B cell (primary cell): ENCODE data around the gene ANKDD1A. TPM values are rescaled to one million over a fixed set of nuclear protein-coding genes. Genes with fewer than 3 reads are reported as not detected.

ENCODE experiments used
- ATAC-seq: fragments of 200-7000 bp; cut with Tn5 transposase; one replicate; pipeline ENCODE4 v1.10.0; 2021; ENCODE audit warnings: low read depth, mild to moderate bottlenecking, moderate number of reproducible peaks, moderate library complexity
- CTCF ChIA-PET: fragments of 350-600 bp; sonication (Branson Sonifier 250); formaldehyde crosslinking; loops from one replicate; lab custom pipeline; 2021; ENCODE audit warnings: antibody characterized with exemption, inconsistent platforms; lab: Charles Lee
- POLR2A ChIA-PET: fragments of 350-600 bp; sonication (Branson Sonifier 250); formaldehyde crosslinking; loops from one replicate; lab custom pipeline; 2021; ENCODE audit warnings: antibody characterized with exemption; lab: Charles Lee
- DNase-seq: peaks from one replicate; pipeline ENCODE4 v3.0.0; 2013
- H2AFZ ChIP-seq: 2 replicates; pipeline ENCODE4 v1.6.1; 2012; ENCODE audit warnings: mild to moderate bottlenecking, low read depth, low read length; ENCODE audit not compliant: insufficient read depth, poor library complexity, severe bottlenecking
- H3K27ac ChIP-seq, 2 donors: 1 replicate in 1 of 2; 2 replicates in 1 of 2; pipeline ENCODE4 v1.5.1; 2012 to 2013; ENCODE audit warnings: low read length in 2 of 2, mild to moderate bottlenecking in 2 of 2, moderate library complexity in 1 of 2
- H3K27me3 ChIP-seq, 4 experiments: fragments of 200-600 bp in 1 of 4; sonication (generic) in 1 of 4; replicated peaks in 1 of 4; 1 replicate in 2 of 4; 2 replicates in 2 of 4; pipeline versions ENCODE4 v1.6.1 to v1.7.0; 2013 to 2016; ENCODE audit warnings: low read length in 3 of 4, mild to moderate bottlenecking in 2 of 4, mixed read lengths in 1 of 4, moderate library complexity in 1 of 4; ENCODE audit not compliant: insufficient read depth in 4 of 4, control insufficient read depth in 3 of 4; ENCODE audit errors: control extremely low read depth in 1 of 4
- H3K36me3 ChIP-seq, 2 experiments: replicated peaks in 1 of 2; 1 replicate in 1 of 2; 2 replicates in 1 of 2; pipeline versions ENCODE4 v1.6.1 to v1.7.1; 2013; ENCODE audit warnings: low read length in 1 of 2; ENCODE audit not compliant: insufficient read depth in 2 of 2, control insufficient read depth in 1 of 2; ENCODE audit errors: control extremely low read depth in 1 of 2, extremely low read depth in 1 of 2
- H3K4me1 ChIP-seq, 2 donors: fragments of 200-600 bp in 1 of 2; sonication (generic) in 1 of 2; 1 replicate in 1 of 2; 2 replicates in 1 of 2; pipeline versions ENCODE4 v1.5.1 to v1.6.1; 2013 to 2017; ENCODE audit warnings: low read length in 2 of 2; ENCODE audit not compliant: control insufficient read depth in 2 of 2, insufficient read depth in 2 of 2
- H3K4me2 ChIP-seq: replicated peaks from 2 replicates; pipeline ENCODE3; 2012; ENCODE audit warnings: mild to moderate bottlenecking, low read depth, low read length; ENCODE audit not compliant: poor library complexity, severe bottlenecking
- H3K4me3 ChIP-seq, 5 experiments: fragments of 200-600 bp in 1 of 5; sonication (generic) in 1 of 5; 1 replicate in 3 of 5; 2 replicates in 2 of 5; pipeline versions ENCODE4 v1.5.1 to v1.7.0; 2011 to 2016; ENCODE audit warnings: low read length in 4 of 5, mild to moderate bottlenecking in 4 of 5, low read depth in 2 of 5, control low read depth in 1 of 5, moderate library complexity in 1 of 5; ENCODE audit not compliant: insufficient read depth in 1 of 5; ENCODE audit errors: control extremely low read depth in 1 of 5, extremely low read depth in 1 of 5
- H3K79me2 ChIP-seq: fragments of 200-600 bp; sonication (generic); one replicate; pipeline ENCODE4 v1.6.0; 2016; ENCODE audit warnings: low read length; ENCODE audit not compliant: control insufficient read depth, insufficient read depth
- H3K9ac ChIP-seq: fragments of 200-600 bp; sonication (generic); 2 replicates; pipeline ENCODE4 v1.6.1; 2017; ENCODE audit warnings: mild to moderate bottlenecking, low read length, moderate library complexity
- H3K9me3 ChIP-seq, 3 donors: one replicate each; pipeline versions ENCODE4 v1.6.1 to v1.7.1; 2013; ENCODE audit warnings: low read length in 2 of 3; ENCODE audit not compliant: control insufficient read depth in 2 of 3, insufficient read depth in 1 of 3; ENCODE audit errors: control extremely low read depth in 1 of 3
- H4K20me1 ChIP-seq: 2 replicates; pipeline ENCODE4 v1.6.0; 2012; ENCODE audit warnings: mild to moderate bottlenecking, low read length; ENCODE audit not compliant: insufficient read depth, control insufficient read depth, poor library complexity, severe bottlenecking
- H3K27ac Mint-ChIP-seq: one replicate; pipeline ENCODE4 v1.8.0; 2021; ENCODE audit warnings: mixed read lengths
- H3K27me3 Mint-ChIP-seq: one replicate; pipeline ENCODE4 v1.8.0; 2021; ENCODE audit warnings: mixed read lengths
- H3K4me1 Mint-ChIP-seq: one replicate; pipeline ENCODE4 v1.8.0; 2021; ENCODE audit warnings: mixed read lengths
- H3K4me3 Mint-ChIP-seq: one replicate; pipeline ENCODE4 v1.8.0; 2021; ENCODE audit warnings: mixed read lengths
- H3K9me3 Mint-ChIP-seq: one replicate; pipeline ENCODE4 v1.8.0; 2022; ENCODE audit warnings: mixed read lengths; ENCODE audit not compliant: insufficient read depth
- EZH2 ChIP-seq: IDR thresholded peaks from 2 replicates; pipeline ENCODE4 v1.6.1; 2012; ENCODE audit warnings: borderline replicate concordance, low read depth, mild to moderate bottlenecking, moderate library complexity, low read length; ENCODE audit not compliant: insufficient read depth, poor library complexity, severe bottlenecking
- WGBS: methylation state at CpG from one replicate; pipeline ENCODE4 v1.1.5; 2013; ENCODE audit warnings: missing lambda C conversion rate; ENCODE audit not compliant: insufficient coverage; 5-methylcytosine and 5-hydroxymethylcytosine counted together
- intact Hi-C: fragments of 100-400 bp; cut with micrococcal nuclease; formaldehyde crosslinking; loops from one replicate; pipeline ENCODE4 v1.10.0; 2022
- polyA plus RNA-seq: library from polyadenylated mRNA; depleted of rRNA; stranded (reverse); fragments of >200 nt; gene quantifications from 2 replicates; pipeline ENCODE4 v1.2.3, GENCODE V29; 2012
- total RNA-seq, 2 donors: library from RNA; stranded (reverse); fragments of 120-200 nt in 1 of 2; gene quantifications; 1 replicate in 1 of 2; 2 replicates in 1 of 2; pipeline versions ENCODE4 v1.2.3 to v1.2.4, GENCODE V29; 2013 to 2022
- TF ChIP-seq, protein P1 (sequence below): fragments of 200-600 bp; IDR thresholded peaks from one replicate; pipeline ENCODE4 v1.8.0; 2022; ENCODE audit warnings: antibody characterized with exemption, mild to moderate bottlenecking

Gene ANKDD1A
- total and polyA plus RNA-seq, 2 donors (not counting 1 experiment from before 2014, with no cell fraction given), result 2.6 to 2.7 TPM

- Histone ChIP-seq H2AFZ (no peak overlapping the region), H3K4me3 (no peak overlapping the region), H3K36me3 (no peaks in the 10 kb centered on the region), H3K27me3 (peaks cover 0 to 2% (median 0%) of the 10 kb centered on the region in 4 experiments), H3K4me2 (no peak overlapping the region), H3K9ac (no peak overlapping the region), H3K9me3 (no peaks in the 10 kb centered on the region), H3K27ac (no peak overlapping the region), H4K20me1 (no peaks in the 10 kb centered on the region), H3K79me2 (no peaks in the 10 kb centered on the region), H3K4me1 (no peaks in the 10 kb centered on the region)
- ATAC-seq (no peak), DNase-seq (no peak)
- H3K4me1 Mint-ChIP-seq, result peaks cover under 1% of the 10 kb centered on the region
- intact Hi-C loops, result no loop called here
- 92% methylated on average over 8 of the region's 9 CpGs for WGBS
- TF ChIP-seq, protein P1, sequence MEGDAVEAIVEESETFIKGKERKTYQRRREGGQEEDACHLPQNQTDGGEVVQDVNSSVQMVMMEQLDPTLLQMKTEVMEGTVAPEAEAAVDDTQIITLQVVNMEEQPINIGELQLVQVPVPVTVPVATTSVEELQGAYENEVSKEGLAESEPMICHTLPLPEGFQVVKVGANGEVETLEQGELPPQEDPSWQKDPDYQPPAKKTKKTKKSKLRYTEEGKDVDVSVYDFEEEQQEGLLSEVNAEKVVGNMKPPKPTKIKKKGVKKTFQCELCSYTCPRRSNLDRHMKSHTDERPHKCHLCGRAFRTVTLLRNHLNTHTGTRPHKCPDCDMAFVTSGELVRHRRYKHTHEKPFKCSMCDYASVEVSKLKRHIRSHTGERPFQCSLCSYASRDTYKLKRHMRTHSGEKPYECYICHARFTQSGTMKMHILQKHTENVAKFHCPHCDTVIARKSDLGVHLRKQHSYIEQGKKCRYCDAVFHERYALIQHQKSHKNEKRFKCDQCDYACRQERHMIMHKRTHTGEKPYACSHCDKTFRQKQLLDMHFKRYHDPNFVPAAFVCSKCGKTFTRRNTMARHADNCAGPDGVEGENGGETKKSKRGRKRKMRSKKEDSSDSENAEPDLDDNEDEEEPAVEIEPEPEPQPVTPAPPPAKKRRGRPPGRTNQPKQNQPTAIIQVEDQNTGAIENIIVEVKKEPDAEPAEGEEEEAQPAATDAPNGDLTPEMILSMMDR, result no peak
- no peak for TF ChIP-seq EZH2
- no peaks in the 10 kb centered on the region for H3K9me3 Mint-ChIP-seq
- H3K4me3 Mint-ChIP-seq, result no peak overlapping the region
- no peaks in the 10 kb centered on the region for H3K27me3 Mint-ChIP-seq
- H3K27ac Mint-ChIP-seq, result no peak overlapping the region
- POLR2A ChIA-PET, result no interaction called here
- CTCF ChIA-PET, result interaction anchor here (1.0 kb wide), 1 partner anchor 187 kb away, joined by 3 read pairs; no protein-coding TSS in a partner anchor
Observed at GRCh38 chr15:64917211-64917610, 5.5 kb downstream of the ANKDD1A start.

DNA sequence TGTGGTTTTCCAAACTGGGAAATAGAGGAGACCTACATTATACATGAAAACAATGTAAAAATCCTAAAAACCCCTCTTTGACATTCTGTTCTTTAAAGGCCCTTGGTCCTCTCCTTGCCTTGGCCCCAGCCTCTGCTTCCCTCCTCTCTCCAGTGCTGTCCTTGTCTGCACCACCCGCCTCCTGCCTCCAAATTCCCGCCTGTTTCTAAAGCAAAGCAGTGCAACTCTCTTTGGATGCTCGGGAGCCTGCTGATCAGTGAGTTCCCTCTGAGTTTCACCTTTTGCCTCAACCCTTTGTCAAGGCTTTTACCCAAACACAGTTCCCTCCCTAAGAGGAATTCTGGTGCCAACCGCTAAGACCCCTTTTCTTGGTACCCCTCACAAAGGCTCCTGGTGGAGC lies 8.0 kb downstream of the ANKDD1A start:
- Histone ChIP-seq H3K9me3 (peaks cover 0 to 4% (median 0%) of the 10 kb centered on the region in 3 donors), H3K9ac (no peak overlapping the region), H4K20me1 (no peaks in the 10 kb centered on the region), H3K36me3 (no peaks in the 10 kb centered on the region), H3K4me3 (no peak overlapping the region), H3K4me2 (no peak overlapping the region), H3K79me2 (no peaks in the 10 kb centered on the region), H3K27ac (no peak overlapping the region), H2AFZ (no peak overlapping the region), H3K4me1 (no peaks in the 10 kb centered on the region), H3K27me3 (no peaks in the 10 kb centered on the region)
- no peak overlapping the region for H3K4me3 Mint-ChIP-seq
- ATAC-seq (no peak), DNase-seq (no peak)
- H3K9me3 Mint-ChIP-seq, result no peaks in the 10 kb centered on the region
- H3K4me1 Mint-ChIP-seq, result no peaks in the 10 kb centered on the region
- WGBS, result 93% methylated on average over 4 of the region's 4 CpGs
- TF ChIP-seq EZH2, result no peak
- TF ChIP-seq, protein P1, result no peak
- H3K27me3 Mint-ChIP-seq, result no peaks in the 10 kb centered on the region
- CTCF ChIA-PET, result interaction anchor here (1.0 to 1.8 kb wide), 2 partner anchors 89 to 189 kb away, joined by 3 to 7 read pairs; no protein-coding TSS in a partner anchor
- POLR2A ChIA-PET, result no interaction called here
- intact Hi-C loops, result no loop called here
- H3K27ac Mint-ChIP-seq, result no peak overlapping the region
